GM12878 (cell line): ENCODE results near the gene KIN. TPM values are rescaled to one million over a fixed set of nuclear protein-coding genes. Genes with fewer than 3 reads are reported as not detected.

Experiments used
- ATAC-seq: fragments of 200-7000 bp; cut with Tn5 transposase; 3 replicates; pipeline ENCODE4 v1.9.1; 2020; ENCODE audit warnings: mild to moderate bottlenecking, moderate library complexity
- BruUV-seq: library from RNA; stranded (reverse); fragments of 400-500 nt; replicated peaks from 2 replicates; lab custom pipeline; 2021; lab: Mats Ljungman, UMichigan
- CTCF ChIA-PET: fragments of 300-600 bp; sonication (Branson Sonifier 250); formaldehyde crosslinking; extraction: SDS; loops from one replicate; lab custom pipeline; 2021; ENCODE audit warnings: inconsistent platforms; lab: Yijun Ruan, JAX
- POLR2A ChIA-PET: fragments of 350-600 bp; formaldehyde crosslinking; extraction: SDS; loops from one replicate; lab custom pipeline; 2021; ENCODE audit warnings: inconsistent platforms; lab: Charles Lee
- RAD21 ChIA-PET: fragments of 300-600 bp; sonication (Branson Sonifier 250); formaldehyde crosslinking; loops from one replicate; lab custom pipeline; 2023; ENCODE audit warnings: antibody characterized with exemption; ENCODE audit not compliant: unreplicated experiment; lab: Charles Lee
- SMC1A ChIA-PET: fragments of 300-600 bp; sonication (Branson Sonifier 250); formaldehyde crosslinking; loops from one replicate; lab custom pipeline; 2023; ENCODE audit not compliant: unreplicated experiment, uncharacterized antibody; lab: Charles Lee
- DNase-seq: peaks from one replicate; pipeline ENCODE4 v3.0.0-alpha.2; 2011; ENCODE audit warnings: low read depth, low spot score
- FAIRE-seq: peaks from 3 replicates; lab custom pipeline; 2011; peaks lifted over from hg19 to GRCh38; lab: Jason Lieb, UNC
- H2AFZ ChIP-seq: 2 replicates; pipeline ENCODE4 v1.6.0; 2011; ENCODE audit warnings: low read depth, low read length, control low read depth; ENCODE audit not compliant: control insufficient read depth
- H3K27ac ChIP-seq: 2 replicates; pipeline ENCODE4 v1.5.1; 2011; ENCODE audit warnings: control low read depth; ENCODE audit not compliant: control insufficient read depth, insufficient read depth
- H3K27me3 ChIP-seq, 2 experiments: replicated peaks in 1 of 2; 2 replicates each; pipeline versions ENCODE4 v1.6.0 to v1.6.1; 2011; ENCODE audit warnings: low read length in 1 of 2; ENCODE audit not compliant: control insufficient read depth in 2 of 2, insufficient read depth in 2 of 2
- H3K36me3 ChIP-seq, 2 experiments: 2 replicates each; pipeline ENCODE4 v1.5.1; 2011; ENCODE audit warnings: low read length in 1 of 2; ENCODE audit not compliant: control insufficient read depth in 2 of 2, insufficient read depth in 2 of 2
- H3K4me1 ChIP-seq: 2 replicates; pipeline ENCODE4 v1.6.1; 2011; ENCODE audit warnings: mild to moderate bottlenecking, low read length, moderate library complexity, mixed read lengths; ENCODE audit not compliant: control insufficient read depth, insufficient read depth
- H3K4me2 ChIP-seq: 2 replicates; pipeline ENCODE4 v1.6.0; 2011; ENCODE audit warnings: control low read depth; ENCODE audit not compliant: control insufficient read depth, insufficient read depth
- H3K4me3 ChIP-seq: fragments of 200-600 bp; sonication (generic); 2 replicates; pipeline ENCODE4 v1.5.1; 2016
- H3K79me2 ChIP-seq: 2 replicates; pipeline ENCODE4 v1.6.0; 2011; ENCODE audit warnings: low read length; ENCODE audit not compliant: control insufficient read depth, insufficient read depth
- H3K9ac ChIP-seq: 2 replicates; pipeline ENCODE4 v1.8.0; 2011; ENCODE audit warnings: low read length, control low read depth, mixed read lengths; ENCODE audit not compliant: control insufficient read depth, insufficient read depth
- H3K9me3 ChIP-seq: replicated peaks from 3 replicates; pipeline ENCODE4 v1.5.1; 2011; ENCODE audit warnings: mild to moderate bottlenecking, low read length; ENCODE audit not compliant: control insufficient read depth, insufficient read depth
- H4K20me1 ChIP-seq: 2 replicates; pipeline ENCODE4 v1.6.0; 2011; ENCODE audit not compliant: control insufficient read depth, insufficient read depth
- CEBPB ChIP-seq, 2 experiments: fragments of 150-350 bp in 1 of 2; IDR thresholded peaks; 2 replicates each; pipeline ENCODE4 v1.6.1; 2012 to 2014; ENCODE audit warnings: low read depth in 2 of 2, low read length in 2 of 2, borderline replicate concordance in 1 of 2, inconsistent platforms in 1 of 2
- ETV6 ChIP-seq, 2 experiments: fragments of 450-650 bp in 1 of 2; IDR thresholded peaks in 1 of 2; conservative IDR thresholded peaks in 1 of 2; 2 replicates each; pipeline ENCODE4 v1.6.1; 2014; ENCODE audit warnings: antibody characterized with exemption in 1 of 2, borderline replicate concordance in 1 of 2, low read depth in 1 of 2, mild to moderate bottlenecking in 1 of 2, moderate library complexity in 1 of 2
- FOXM1 ChIP-seq: IDR thresholded peaks from 2 replicates; pipeline ENCODE4 v1.6.1; 2012; ENCODE audit warnings: low read depth, mild to moderate bottlenecking, inconsistent platforms, low read length, moderate library complexity
- IRF3 ChIP-seq: fragments of 450-650 bp; IDR thresholded peaks from 2 replicates; pipeline ENCODE4 v1.6.1; 2014; ENCODE audit warnings: mild to moderate bottlenecking
- RELB ChIP-seq: fragments of 450-650 bp; IDR thresholded peaks from 2 replicates; pipeline ENCODE4 v1.6.1; 2017; ENCODE audit warnings: low read depth, mild to moderate bottlenecking, moderate library complexity
- RUNX3 ChIP-seq: IDR thresholded peaks from 2 replicates; pipeline ENCODE4 v1.6.1; 2012; ENCODE audit warnings: low read length, inconsistent platforms
- SKIL ChIP-seq: fragments of 450-650 bp; IDR thresholded peaks from 2 replicates; pipeline ENCODE4 v1.6.1; 2017; ENCODE audit warnings: mild to moderate bottlenecking, low read depth, inconsistent platforms; ENCODE audit not compliant: poor library complexity, severe bottlenecking
- SMAD5 ChIP-seq: IDR thresholded peaks from 2 replicates; pipeline ENCODE4 v1.6.1; 2016; ENCODE audit warnings: antibody characterized with exemption, low read depth
- SMARCA5 ChIP-seq: fragments of 450-650 bp; IDR thresholded peaks from 2 replicates; pipeline ENCODE4 v1.6.1; 2017; ENCODE audit warnings: mild to moderate bottlenecking
- WGBS: methylation state at CpG from one replicate; pipeline ENCODE4 v1.1.6; 2016; ENCODE audit warnings: low lambda C conversion rate; ENCODE audit not compliant: insufficient replicate concordance, insufficient coverage; ENCODE audit errors: missing lambda C conversion rate; 5-methylcytosine and 5-hydroxymethylcytosine counted together
- in situ Hi-C: fragments of 300-500 bp; cut with MboI; formaldehyde crosslinking; loops from 9 replicates; pipeline ENCODE4 v1.14.3; 2018; ENCODE audit warnings: mixed read lengths
- intact Hi-C: fragments of 100-400 bp; cut with micrococcal nuclease; formaldehyde crosslinking; loops from one replicate; pipeline ENCODE4 v1.14.2; 2022; ENCODE audit not compliant: unreplicated experiment
- polyA plus RNA-seq, 11 experiments: library from polyadenylated mRNA; depleted of rRNA in 4 of 11; unstranded in 6 of 11; stranded (reverse) in 5 of 11; fragments of >200 nt; fragmentation: Nextera tagmentation in 4 of 11; fragmentation: Illumina TruSeq in 1 of 11; extraction: Ambion mirVana in 4 of 11; extraction: Trizol in 1 of 11; gene quantifications; 1 replicate in 1 of 11; 2 replicates in 10 of 11; pipeline versions ENCODE4 v1.2.1 to v1.2.3, GENCODE V29; 2011 to 2016; ENCODE audit warnings: inconsistent platforms in 2 of 11, missing spikeins in 2 of 11, low read depth in 1 of 11
- total RNA-seq, 4 experiments: library from RNA; depleted of rRNA in 3 of 4; stranded (reverse); fragments of >200 nt in 3 of 4; fragmentation: Illumina TruSeq in 1 of 4; extraction: Trizol in 1 of 4; gene quantifications; 2 replicates each; pipeline versions ENCODE4 v1.2.1 to v1.2.3, GENCODE V29; 2013 to 2021
- TF ChIP-seq, protein P1 (sequence below): IDR thresholded peaks from 2 replicates; pipeline ENCODE4 v1.6.1; 2012; ENCODE audit warnings: low read depth, low read length, improper control_type of control experiment
- TF ChIP-seq, protein P2 (sequence below): fragments of 150-350 bp; IDR thresholded peaks from 2 replicates; pipeline ENCODE4 v1.6.1; 2014; ENCODE audit warnings: mild to moderate bottlenecking, low read depth, low read length
- TF ChIP-seq, protein P3 (sequence below): fragments of 450-650 bp; conservative IDR thresholded peaks from 2 replicates; pipeline ENCODE4 v1.6.1; 2017; ENCODE audit warnings: mild to moderate bottlenecking, moderate library complexity

The KIN gene
- total and polyA plus RNA-seq, 10 of the 15 experiments (the other 5 are each of a cell fraction or from before 2014, with no cell fraction given) = 6.8 to 33.2 (median 11.3) TPM

GRCh38 chr10:7720478-7720877 is 67.3 kb downstream of the KIN start:
- Histone ChIP-seq H3K4me3 (no peak overlapping the region), H3K27me3 (peaks cover 0 to 2% of the 10 kb centered on the region in 2 experiments; a peak in 2 of 4 replicates), H4K20me1 (no peaks in the 10 kb centered on the region), H3K9ac (no peak overlapping the region), H2AFZ (no peak overlapping the region), H3K4me2 (no peak overlapping the region), H3K9me3 (no peaks in the 10 kb centered on the region), H3K79me2 (no peaks in the 10 kb centered on the region), H3K4me1 (no peaks in the 10 kb centered on the region), H3K36me3 (no peaks in the 10 kb centered on the region), H3K27ac (no peak overlapping the region)
- WGBS = 26% methylated on average over 10 of the region's 10 CpGs
- CTCF ChIA-PET = interaction anchor here (2.2 kb wide), 1 partner anchor 195 kb away, joined by 6 read pairs; no protein-coding TSS in a partner anchor
- RAD21 ChIA-PET = interaction anchor here (1.0 kb wide), 1 partner anchor 311 kb away, joined by 3 read pairs; no protein-coding TSS in a partner anchor
- DNase-seq = no peak
- POLR2A ChIA-PET = no interaction called here
- SMC1A ChIA-PET = interaction anchor here (0.9 to 1.6 kb wide), 2 partner anchors 14 to 18 kb away, joined by 3 read pairs; no protein-coding TSS in a partner anchor
- no peak for ATAC-seq
- in situ Hi-C loops (no loop called here), intact Hi-C loops (no loop called here)
- no TSS peak for BruUV-seq
- FAIRE-seq = no peak
- TF ChIP-seq, protein P1, sequence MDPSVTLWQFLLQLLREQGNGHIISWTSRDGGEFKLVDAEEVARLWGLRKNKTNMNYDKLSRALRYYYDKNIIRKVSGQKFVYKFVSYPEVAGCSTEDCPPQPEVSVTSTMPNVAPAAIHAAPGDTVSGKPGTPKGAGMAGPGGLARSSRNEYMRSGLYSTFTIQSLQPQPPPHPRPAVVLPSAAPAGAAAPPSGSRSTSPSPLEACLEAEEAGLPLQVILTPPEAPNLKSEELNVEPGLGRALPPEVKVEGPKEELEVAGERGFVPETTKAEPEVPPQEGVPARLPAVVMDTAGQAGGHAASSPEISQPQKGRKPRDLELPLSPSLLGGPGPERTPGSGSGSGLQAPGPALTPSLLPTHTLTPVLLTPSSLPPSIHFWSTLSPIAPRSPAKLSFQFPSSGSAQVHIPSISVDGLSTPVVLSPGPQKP = no peak
- TF ChIP-seq, protein P2, sequence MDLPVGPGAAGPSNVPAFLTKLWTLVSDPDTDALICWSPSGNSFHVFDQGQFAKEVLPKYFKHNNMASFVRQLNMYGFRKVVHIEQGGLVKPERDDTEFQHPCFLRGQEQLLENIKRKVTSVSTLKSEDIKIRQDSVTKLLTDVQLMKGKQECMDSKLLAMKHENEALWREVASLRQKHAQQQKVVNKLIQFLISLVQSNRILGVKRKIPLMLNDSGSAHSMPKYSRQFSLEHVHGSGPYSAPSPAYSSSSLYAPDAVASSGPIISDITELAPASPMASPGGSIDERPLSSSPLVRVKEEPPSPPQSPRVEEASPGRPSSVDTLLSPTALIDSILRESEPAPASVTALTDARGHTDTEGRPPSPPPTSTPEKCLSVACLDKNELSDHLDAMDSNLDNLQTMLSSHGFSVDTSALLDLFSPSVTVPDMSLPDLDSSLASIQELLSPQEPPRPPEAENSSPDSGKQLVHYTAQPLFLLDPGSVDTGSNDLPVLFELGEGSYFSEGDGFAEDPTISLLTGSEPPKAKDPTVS = no peak
- TF ChIP-seq IRF3 (no peak), ETV6 (conservative IDR thresholded peaks at IDR 0.05 in 1 of 2, IDR thresholded peaks at IDR 0.05 in 1 of 2; ENCODE audit: borderline replicate concordance in 1 of 2, low read depth in 1 of 2) (no peak), SMARCA5 (no peak), SMAD5 (no peak), RUNX3 (no peak), FOXM1 (no peak), CEBPB (IDR thresholded peaks at IDR 0.05; ENCODE audit: borderline replicate concordance in 1 of 2, low read depth in 2 of 2, low read length in 2 of 2) (no peak), RELB (no peak), SKIL (no peak)
- TF ChIP-seq, protein P3, sequence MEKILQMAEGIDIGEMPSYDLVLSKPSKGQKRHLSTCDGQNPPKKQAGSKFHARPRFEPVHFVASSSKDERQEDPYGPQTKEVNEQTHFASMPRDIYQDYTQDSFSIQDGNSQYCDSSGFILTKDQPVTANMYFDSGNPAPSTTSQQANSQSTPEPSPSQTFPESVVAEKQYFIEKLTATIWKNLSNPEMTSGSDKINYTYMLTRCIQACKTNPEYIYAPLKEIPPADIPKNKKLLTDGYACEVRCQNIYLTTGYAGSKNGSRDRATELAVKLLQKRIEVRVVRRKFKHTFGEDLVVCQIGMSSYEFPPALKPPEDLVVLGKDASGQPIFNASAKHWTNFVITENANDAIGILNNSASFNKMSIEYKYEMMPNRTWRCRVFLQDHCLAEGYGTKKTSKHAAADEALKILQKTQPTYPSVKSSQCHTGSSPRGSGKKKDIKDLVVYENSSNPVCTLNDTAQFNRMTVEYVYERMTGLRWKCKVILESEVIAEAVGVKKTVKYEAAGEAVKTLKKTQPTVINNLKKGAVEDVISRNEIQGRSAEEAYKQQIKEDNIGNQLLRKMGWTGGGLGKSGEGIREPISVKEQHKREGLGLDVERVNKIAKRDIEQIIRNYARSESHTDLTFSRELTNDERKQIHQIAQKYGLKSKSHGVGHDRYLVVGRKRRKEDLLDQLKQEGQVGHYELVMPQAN = no peak
